Rectal smooth muscle tissue (tissue), 1 donor: ENCODE measurements around the gene HORMAD1.
"Not testable (repeated sequence)": the region's sequence is repeated elsewhere in the genome, so short reads cannot be mapped to it uniquely, and the experiment has no call there.

ENCODE experiments used
- H3K27ac ChIP-seq: one replicate; pipeline ENCODE4 v1.7.0; 2013; ENCODE audit warnings: low read depth, low read length, inconsistent platforms
- H3K27me3 ChIP-seq: one replicate; pipeline ENCODE4 v1.7.0; 2013; ENCODE audit warnings: low read length; ENCODE audit not compliant: control insufficient read depth, insufficient read depth
- H3K36me3 ChIP-seq: one replicate; pipeline ENCODE4 v1.7.0; 2013; ENCODE audit warnings: low read length; ENCODE audit not compliant: control insufficient read depth, insufficient read depth
- H3K4me1 ChIP-seq: one replicate; pipeline ENCODE4 v1.7.0; 2013; ENCODE audit warnings: low read length; ENCODE audit not compliant: control insufficient read depth, insufficient read depth
- H3K4me3 ChIP-seq: one replicate; pipeline ENCODE4 v1.7.0; 2013; ENCODE audit warnings: low read length
- H3K9ac ChIP-seq: one replicate; pipeline ENCODE4 v1.7.0; 2013; ENCODE audit warnings: low read length

Gene HORMAD1

DNA sequence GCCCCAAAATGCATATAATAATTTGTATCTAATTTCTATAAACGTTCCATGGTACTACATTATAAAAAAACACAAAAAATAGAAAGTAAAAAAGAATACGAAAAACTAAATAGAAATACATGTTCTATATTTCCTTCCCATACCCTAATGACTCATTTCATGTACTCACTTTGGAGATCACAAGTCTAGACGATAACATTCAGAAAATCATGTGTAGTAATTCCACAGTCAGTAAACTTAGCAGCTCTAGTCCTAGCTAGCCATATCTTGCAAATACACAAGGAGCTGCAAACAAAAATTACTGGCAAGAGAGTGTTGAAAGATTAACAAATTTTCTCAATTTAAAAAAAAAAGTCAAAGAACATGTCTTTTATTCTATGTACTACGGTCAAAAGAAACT is 25.1 kb downstream of the HORMAD1 start:
- Histone ChIP-seq H3K4me1 (peaks cover 4% of the 10 kb centered on the region), H3K27me3 (no peaks in the 10 kb centered on the region), H3K36me3 (peaks cover 6% of the 10 kb centered on the region), H3K4me3 (no peak overlapping the region), H3K27ac (no peak overlapping the region), H3K9ac (no peak overlapping the region)

GRCh38 chr1:150692720-150693119 is 28.0 kb downstream of the HORMAD1 start:
- peaks cover 4% of the 10 kb centered on the region for H3K4me1 ChIP-seq
- no peak overlapping the region for H3K27ac ChIP-seq

GRCh38 chr1:150688763-150689162 is 31.9 kb downstream of the HORMAD1 start:
- peaks cover 4% of the 10 kb centered on the region for H3K36me3 ChIP-seq
- H3K4me1 ChIP-seq: no peaks in the 10 kb centered on the region
- H3K27ac ChIP-seq: no peak overlapping the region
- H3K4me3 ChIP-seq: no peak overlapping the region
- no peak overlapping the region for H3K9ac ChIP-seq
- no peaks in the 10 kb centered on the region for H3K27me3 ChIP-seq

More at GRCh38 chr1:150692720-150693119, 28.0 kb downstream of the HORMAD1 start:
- Histone ChIP-seq H3K9ac (no peak overlapping the region), H3K36me3 (peaks cover 6% of the 10 kb centered on the region), H3K27me3 (no peaks in the 10 kb centered on the region), H3K4me3 (no peak overlapping the region)

DNA sequence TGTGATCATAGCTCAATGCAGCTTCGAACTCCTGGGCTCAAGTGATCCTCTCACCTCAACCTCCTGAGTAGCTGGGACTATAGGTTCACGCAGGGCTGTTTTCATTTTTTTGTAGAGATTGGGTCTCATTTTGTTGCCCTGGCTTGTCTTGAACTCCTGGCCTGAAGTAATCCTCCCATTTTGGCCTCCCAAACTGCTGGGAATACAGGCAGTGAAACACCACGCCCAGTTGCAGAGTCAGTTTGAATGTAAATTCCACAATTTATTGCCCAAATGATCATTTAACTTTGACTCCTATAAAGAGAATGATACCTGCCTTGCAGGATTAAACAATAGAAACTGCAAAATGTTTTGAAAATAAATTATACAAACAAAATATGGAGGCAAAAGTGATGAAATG is 34.4 kb downstream of the HORMAD1 start:
- no peak overlapping the region for H3K9ac ChIP-seq
- no peaks in the 10 kb centered on the region for H3K4me1 ChIP-seq
- H3K36me3 ChIP-seq: no peaks in the 10 kb centered on the region
- H3K27ac ChIP-seq: no peak overlapping the region
- no peaks in the 10 kb centered on the region for H3K27me3 ChIP-seq
- H3K4me3 ChIP-seq: no peak overlapping the region

GRCh38 chr1:150683914-150684313 is 36.8 kb downstream of the HORMAD1 start:
- Histone ChIP-seq H3K4me3 (no peak overlapping the region), H3K36me3 (no peaks in the 10 kb centered on the region), H3K4me1 (no peaks in the 10 kb centered on the region), H3K27ac (no peak overlapping the region), H3K27me3 (no peaks in the 10 kb centered on the region), H3K9ac (no peak overlapping the region)

- Histone ChIP-seq H3K4me1 (no peaks in the 10 kb centered on the region), H3K9ac (no peak overlapping the region), H3K27me3 (no peaks in the 10 kb centered on the region), H3K4me3 (no peak overlapping the region), H3K36me3 (no peaks in the 10 kb centered on the region), H3K27ac (no peak overlapping the region)
Measured at GRCh38 chr1:150678988-150679387, 41.7 kb downstream of the HORMAD1 start.

DNA sequence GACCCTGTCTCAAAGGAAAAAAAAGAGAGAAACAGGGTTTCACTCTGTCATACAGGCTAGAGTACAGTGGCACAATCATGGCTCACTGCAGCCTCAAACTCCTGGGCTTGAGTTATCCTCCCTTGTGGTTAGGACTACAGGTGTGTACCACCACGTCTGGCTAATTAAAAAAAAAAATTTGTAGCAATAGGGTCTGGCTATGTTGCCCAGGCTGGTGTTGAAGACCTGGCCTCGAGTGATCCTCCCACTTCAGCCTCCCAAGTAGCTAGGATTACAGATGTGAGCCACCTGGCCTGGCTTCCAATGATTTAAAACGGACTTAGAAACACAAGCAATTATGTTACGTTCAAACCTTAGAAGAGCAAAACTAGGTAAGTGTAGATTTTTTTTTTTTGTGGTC is 45.8 kb downstream of the HORMAD1 start:
- no peaks in the 10 kb centered on the region for H3K36me3 ChIP-seq
- no peaks in the 10 kb centered on the region for H3K4me1 ChIP-seq
- no peak overlapping the region for H3K4me3 ChIP-seq
- no peaks in the 10 kb centered on the region for H3K27me3 ChIP-seq
- H3K9ac ChIP-seq: no peak overlapping the region
- no peak overlapping the region for H3K27ac ChIP-seq

GRCh38 chr1:150663321-150663720 is 57.4 kb downstream of the HORMAD1 start:
- H3K36me3 ChIP-seq: peaks cover 3% of the 10 kb centered on the region
- H3K9ac ChIP-seq: no peak overlapping the region
- H3K27ac ChIP-seq: no peak overlapping the region
- no peak overlapping the region for H3K4me3 ChIP-seq
- no peaks in the 10 kb centered on the region for H3K4me1 ChIP-seq
- no peaks in the 10 kb centered on the region for H3K27me3 ChIP-seq

DNA sequence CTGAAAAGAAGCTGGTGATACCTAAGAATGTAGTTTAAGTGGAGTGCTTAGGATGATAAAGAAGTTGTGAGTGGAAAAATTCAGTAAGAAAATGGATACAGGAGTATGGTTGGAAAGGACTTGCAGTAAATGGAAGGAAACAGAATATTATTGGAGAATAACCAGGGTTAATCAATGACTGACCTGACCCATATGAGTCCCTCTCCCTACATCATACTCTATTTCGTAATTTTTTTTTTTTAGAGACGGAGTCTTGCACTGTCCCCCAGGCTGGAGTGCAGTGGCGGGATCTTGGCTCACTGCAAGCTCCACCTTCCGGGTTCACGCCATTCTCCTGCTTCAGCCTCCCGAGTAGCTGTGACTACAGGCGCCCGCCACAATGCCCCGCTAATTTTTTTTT is 57.9 kb downstream of the HORMAD1 start:
- H3K27me3 ChIP-seq: no peaks in the 10 kb centered on the region
- H3K9ac ChIP-seq: no peak overlapping the region
- H3K27ac ChIP-seq: no peak overlapping the region
- no peaks in the 10 kb centered on the region for H3K4me1 ChIP-seq
- no peak overlapping the region for H3K4me3 ChIP-seq
- peaks cover 5% of the 10 kb centered on the region for H3K36me3 ChIP-seq

GRCh38 chr1:150661156-150661555 is 59.5 kb downstream of the HORMAD1 start:
- Histone ChIP-seq H3K27me3 (no peaks in the 10 kb centered on the region), H3K36me3 (peaks cover 5% of the 10 kb centered on the region), H3K27ac (no peak overlapping the region), H3K4me3 (no peak overlapping the region), H3K4me1 (no peaks in the 10 kb centered on the region), H3K9ac (no peak overlapping the region)

GRCh38 chr1:150660584-150660983 is 60.1 kb downstream of the HORMAD1 start:
- Histone ChIP-seq H3K36me3 (peaks cover 5% of the 10 kb centered on the region), H3K27ac (no peak overlapping the region), H3K4me1 (no peaks in the 10 kb centered on the region), H3K4me3 (no peak overlapping the region), H3K9ac (no peak overlapping the region), H3K27me3 (no peaks in the 10 kb centered on the region)

- not testable (repeated sequence) for H3K4me1 ChIP-seq, H3K36me3 ChIP-seq, H3K27me3 ChIP-seq, H3K27ac ChIP-seq, H3K9ac ChIP-seq, H3K4me3 ChIP-seq
Measured at GRCh38 chr1:150657064-150657463, 63.6 kb downstream of the HORMAD1 start.

DNA sequence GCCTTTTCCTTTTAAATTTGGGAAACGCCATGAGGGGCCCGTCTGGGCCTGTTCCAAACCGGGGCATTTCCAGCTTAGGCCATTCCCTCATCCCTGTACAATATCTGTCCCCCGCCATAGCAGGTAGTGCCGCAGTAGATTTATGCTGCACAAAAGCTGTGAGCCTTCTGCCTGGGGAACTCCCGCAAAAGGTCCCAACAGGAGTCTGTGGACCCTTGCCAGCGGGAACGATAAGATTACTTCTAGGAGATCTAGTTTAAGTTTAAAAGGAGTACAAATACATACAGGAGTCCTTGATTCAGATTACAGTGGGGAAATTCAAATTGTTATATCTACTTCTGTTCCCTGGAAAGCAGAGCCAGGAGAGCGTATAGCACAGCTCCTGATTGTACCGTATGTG is 66.1 kb downstream of the HORMAD1 start:
- H3K27ac ChIP-seq, H3K4me1 ChIP-seq, H3K36me3 ChIP-seq, H3K27me3 ChIP-seq, H3K4me3 ChIP-seq, H3K9ac ChIP-seq: not testable (repeated sequence)
